Liver (tissue), 3 donors: ENCODE data around the gene RTL1.

ENCODE experiments used
- GABPA ChIP-seq, 2 donors: IDR thresholded peaks in 1 of 2; conservative IDR thresholded peaks in 1 of 2; 2 replicates each; pipeline ENCODE4 v1.6.1; 2016; ENCODE audit warnings: antibody characterized with exemption in 2 of 2, mild to moderate bottlenecking in 1 of 2, moderate library complexity in 1 of 2
- JUND ChIP-seq, 2 donors: IDR thresholded peaks; 2 replicates each; pipeline ENCODE4 v1.6.1; 2016; ENCODE audit warnings: antibody characterized with exemption in 2 of 2
- RAD21 ChIP-seq, 2 donors: IDR thresholded peaks; 2 replicates each; pipeline ENCODE4 v1.6.1; 2016; ENCODE audit warnings: antibody characterized with exemption in 2 of 2, mild to moderate bottlenecking in 2 of 2
- SP1 ChIP-seq: IDR thresholded peaks from 2 replicates; pipeline ENCODE4 v1.6.1; 2018; ENCODE audit warnings: antibody characterized with exemption, mild to moderate bottlenecking
- TAF1 ChIP-seq: conservative IDR thresholded peaks from 2 replicates; pipeline ENCODE4 v1.6.1; 2016; ENCODE audit warnings: antibody characterized with exemption, mild to moderate bottlenecking
- YY1 ChIP-seq: IDR thresholded peaks from 2 replicates; pipeline ENCODE4 v1.6.1; 2016; ENCODE audit warnings: antibody characterized with exemption, mild to moderate bottlenecking
- TF ChIP-seq, protein P1 (sequence below): fragments of 150-350 bp; IDR thresholded peaks from 2 replicates; pipeline ENCODE4 v1.5.1; 2017; ENCODE audit warnings: improper control_type of control experiment, low read depth, low read length; ENCODE audit not compliant: missing input control
- TF ChIP-seq, protein P2 (sequence below): IDR thresholded peaks from 2 replicates; pipeline ENCODE4 v1.6.1; 2016; ENCODE audit warnings: antibody characterized with exemption, mild to moderate bottlenecking
- TF ChIP-seq, protein P3 (sequence below): IDR thresholded peaks from 2 replicates; pipeline ENCODE4 v1.6.1; 2016; ENCODE audit warnings: antibody characterized with exemption
- TF ChIP-seq, protein P4 (sequence below): IDR thresholded peaks from 2 replicates; pipeline ENCODE4 v1.6.1; 2016; ENCODE audit warnings: antibody characterized with exemption
- TF ChIP-seq, protein P5 (sequence below): IDR thresholded peaks from 2 replicates; pipeline ENCODE4 v1.6.1; 2016; ENCODE audit warnings: antibody characterized with exemption
- donor health status: healthy.
- donor health status: healthy.

DNA sequence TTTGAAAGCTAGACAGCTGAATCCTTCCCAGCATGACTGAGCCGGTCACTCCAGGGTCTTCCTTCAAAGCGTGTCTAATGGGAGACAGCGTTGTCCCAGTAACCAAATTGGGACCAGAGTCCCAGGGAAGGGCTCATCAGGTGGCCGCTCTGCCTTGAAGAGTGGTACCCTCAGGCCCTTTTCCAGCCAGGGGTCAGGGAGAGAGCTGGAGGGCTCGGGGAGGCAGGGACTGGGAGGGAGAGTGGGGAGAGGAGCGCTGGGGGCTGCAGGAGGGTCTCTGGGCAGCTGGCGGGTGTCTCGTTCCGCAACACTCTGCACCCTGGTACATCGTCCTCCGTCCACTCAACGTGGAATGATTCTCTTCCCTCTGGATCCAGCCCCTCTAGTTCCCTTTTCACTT, 1.6 kb upstream of the RTL1 start:
- TF ChIP-seq, protein P1, sequence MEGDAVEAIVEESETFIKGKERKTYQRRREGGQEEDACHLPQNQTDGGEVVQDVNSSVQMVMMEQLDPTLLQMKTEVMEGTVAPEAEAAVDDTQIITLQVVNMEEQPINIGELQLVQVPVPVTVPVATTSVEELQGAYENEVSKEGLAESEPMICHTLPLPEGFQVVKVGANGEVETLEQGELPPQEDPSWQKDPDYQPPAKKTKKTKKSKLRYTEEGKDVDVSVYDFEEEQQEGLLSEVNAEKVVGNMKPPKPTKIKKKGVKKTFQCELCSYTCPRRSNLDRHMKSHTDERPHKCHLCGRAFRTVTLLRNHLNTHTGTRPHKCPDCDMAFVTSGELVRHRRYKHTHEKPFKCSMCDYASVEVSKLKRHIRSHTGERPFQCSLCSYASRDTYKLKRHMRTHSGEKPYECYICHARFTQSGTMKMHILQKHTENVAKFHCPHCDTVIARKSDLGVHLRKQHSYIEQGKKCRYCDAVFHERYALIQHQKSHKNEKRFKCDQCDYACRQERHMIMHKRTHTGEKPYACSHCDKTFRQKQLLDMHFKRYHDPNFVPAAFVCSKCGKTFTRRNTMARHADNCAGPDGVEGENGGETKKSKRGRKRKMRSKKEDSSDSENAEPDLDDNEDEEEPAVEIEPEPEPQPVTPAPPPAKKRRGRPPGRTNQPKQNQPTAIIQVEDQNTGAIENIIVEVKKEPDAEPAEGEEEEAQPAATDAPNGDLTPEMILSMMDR: no peak
- TF ChIP-seq, protein P2, sequence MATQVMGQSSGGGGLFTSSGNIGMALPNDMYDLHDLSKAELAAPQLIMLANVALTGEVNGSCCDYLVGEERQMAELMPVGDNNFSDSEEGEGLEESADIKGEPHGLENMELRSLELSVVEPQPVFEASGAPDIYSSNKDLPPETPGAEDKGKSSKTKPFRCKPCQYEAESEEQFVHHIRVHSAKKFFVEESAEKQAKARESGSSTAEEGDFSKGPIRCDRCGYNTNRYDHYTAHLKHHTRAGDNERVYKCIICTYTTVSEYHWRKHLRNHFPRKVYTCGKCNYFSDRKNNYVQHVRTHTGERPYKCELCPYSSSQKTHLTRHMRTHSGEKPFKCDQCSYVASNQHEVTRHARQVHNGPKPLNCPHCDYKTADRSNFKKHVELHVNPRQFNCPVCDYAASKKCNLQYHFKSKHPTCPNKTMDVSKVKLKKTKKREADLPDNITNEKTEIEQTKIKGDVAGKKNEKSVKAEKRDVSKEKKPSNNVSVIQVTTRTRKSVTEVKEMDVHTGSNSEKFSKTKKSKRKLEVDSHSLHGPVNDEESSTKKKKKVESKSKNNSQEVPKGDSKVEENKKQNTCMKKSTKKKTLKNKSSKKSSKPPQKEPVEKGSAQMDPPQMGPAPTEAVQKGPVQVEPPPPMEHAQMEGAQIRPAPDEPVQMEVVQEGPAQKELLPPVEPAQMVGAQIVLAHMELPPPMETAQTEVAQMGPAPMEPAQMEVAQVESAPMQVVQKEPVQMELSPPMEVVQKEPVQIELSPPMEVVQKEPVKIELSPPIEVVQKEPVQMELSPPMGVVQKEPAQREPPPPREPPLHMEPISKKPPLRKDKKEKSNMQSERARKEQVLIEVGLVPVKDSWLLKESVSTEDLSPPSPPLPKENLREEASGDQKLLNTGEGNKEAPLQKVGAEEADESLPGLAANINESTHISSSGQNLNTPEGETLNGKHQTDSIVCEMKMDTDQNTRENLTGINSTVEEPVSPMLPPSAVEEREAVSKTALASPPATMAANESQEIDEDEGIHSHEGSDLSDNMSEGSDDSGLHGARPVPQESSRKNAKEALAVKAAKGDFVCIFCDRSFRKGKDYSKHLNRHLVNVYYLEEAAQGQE: no peak
- TF ChIP-seq SP1 (no peak), GABPA (IDR thresholded peaks at IDR 0.05 in 1 of 2, conservative IDR thresholded peaks at IDR 0.05 in 1 of 2) (no peak), JUND (IDR thresholded peaks at IDR 0.05) (no peak), YY1 (no peak), RAD21 (IDR thresholded peaks at IDR 0.05) (no peak), TAF1 (no peak)
- TF ChIP-seq, protein P3, sequence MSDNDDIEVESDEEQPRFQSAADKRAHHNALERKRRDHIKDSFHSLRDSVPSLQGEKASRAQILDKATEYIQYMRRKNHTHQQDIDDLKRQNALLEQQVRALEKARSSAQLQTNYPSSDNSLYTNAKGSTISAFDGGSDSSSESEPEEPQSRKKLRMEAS: no peak
- TF ChIP-seq, protein P4, sequence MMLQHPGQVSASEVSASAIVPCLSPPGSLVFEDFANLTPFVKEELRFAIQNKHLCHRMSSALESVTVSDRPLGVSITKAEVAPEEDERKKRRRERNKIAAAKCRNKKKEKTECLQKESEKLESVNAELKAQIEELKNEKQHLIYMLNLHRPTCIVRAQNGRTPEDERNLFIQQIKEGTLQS: no peak
- TF ChIP-seq, protein P5, sequence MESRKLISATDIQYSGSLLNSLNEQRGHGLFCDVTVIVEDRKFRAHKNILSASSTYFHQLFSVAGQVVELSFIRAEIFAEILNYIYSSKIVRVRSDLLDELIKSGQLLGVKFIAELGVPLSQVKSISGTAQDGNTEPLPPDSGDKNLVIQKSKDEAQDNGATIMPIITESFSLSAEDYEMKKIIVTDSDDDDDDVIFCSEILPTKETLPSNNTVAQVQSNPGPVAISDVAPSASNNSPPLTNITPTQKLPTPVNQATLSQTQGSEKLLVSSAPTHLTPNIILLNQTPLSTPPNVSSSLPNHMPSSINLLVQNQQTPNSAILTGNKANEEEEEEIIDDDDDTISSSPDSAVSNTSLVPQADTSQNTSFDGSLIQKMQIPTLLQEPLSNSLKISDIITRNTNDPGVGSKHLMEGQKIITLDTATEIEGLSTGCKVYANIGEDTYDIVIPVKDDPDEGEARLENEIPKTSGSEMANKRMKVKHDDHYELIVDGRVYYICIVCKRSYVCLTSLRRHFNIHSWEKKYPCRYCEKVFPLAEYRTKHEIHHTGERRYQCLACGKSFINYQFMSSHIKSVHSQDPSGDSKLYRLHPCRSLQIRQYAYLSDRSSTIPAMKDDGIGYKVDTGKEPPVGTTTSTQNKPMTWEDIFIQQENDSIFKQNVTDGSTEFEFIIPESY: no peak
